ENCODE data around the gene TSSK1B. TPM values are rescaled to one million over a fixed set of nuclear protein-coding genes. Genes with fewer than 3 reads are reported as not detected.
"Not testable (repeated sequence)": the region's sequence is repeated elsewhere in the genome, so short reads cannot be mapped to it uniquely, and the experiment has no call there.

Gene TSSK1B
- total RNA-seq, 2 experiments from 2014 or later, result not detected

DNA sequence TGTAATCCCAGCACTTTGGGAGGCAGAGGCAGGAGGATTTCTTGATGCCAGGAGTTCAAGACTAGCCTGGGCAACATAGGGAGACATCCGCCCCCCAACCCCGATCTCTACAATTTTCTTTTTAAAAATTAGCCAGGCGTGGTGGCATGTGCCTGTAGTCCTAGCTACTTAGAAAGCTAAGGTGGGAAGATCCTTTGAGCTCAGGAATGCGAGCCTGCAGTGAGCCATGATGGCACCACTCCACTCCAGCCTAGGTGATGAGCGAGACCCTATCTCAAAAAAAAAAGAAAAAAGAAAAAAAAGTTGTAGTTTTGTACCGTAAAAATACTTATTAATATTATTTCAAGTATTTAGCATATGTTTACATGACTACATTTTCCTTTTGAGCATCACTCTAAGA, 29.3 kb downstream of the TSSK1B start:
- Mint-ChIP-seq H3K27me3 (peaks cover 2% of the 10 kb centered on the region), H3K27ac (no peak overlapping the region), H3K9me3 (peaks cover 2% of the 10 kb centered on the region), H3K4me3 (no peak overlapping the region), H3K36me3 (ENCODE audit: low read depth) (no peaks in the 10 kb centered on the region), H3K4me1 (ENCODE audit: low read depth) (no peaks in the 10 kb centered on the region)
- CTCF ChIA-PET, result interaction anchor here (1.9 kb wide), 1 partner anchor 26 kb away, joined by 7 read pairs; no protein-coding TSS in a partner anchor
- POLR2A ChIA-PET, result no interaction called here
- intact Hi-C loops (cut with micrococcal nuclease), result no loop called here
- no peak for ATAC-seq
- DNase-seq, result no peak
- no peak for TF ChIP-seq CTCF (IDR thresholded peaks at IDR 0.05)

DNA sequence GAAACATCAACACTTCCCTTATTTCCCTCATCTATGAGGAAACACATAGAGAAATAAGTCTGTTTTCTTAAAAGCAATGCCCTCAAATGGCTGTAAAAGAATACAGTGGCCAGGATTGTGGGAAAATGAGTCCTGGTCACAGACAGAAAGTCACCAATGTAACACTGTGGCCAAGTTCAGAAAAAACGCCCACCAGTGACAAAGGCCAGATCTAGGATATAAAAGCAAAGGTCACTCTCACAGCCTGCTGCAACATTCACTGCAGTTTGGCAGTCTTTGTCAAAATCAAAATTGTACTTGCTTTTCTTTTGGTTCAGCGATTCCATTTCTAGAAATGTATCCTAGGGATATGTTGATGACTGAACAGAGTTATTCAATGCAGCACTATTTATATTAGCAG, 30.5 kb downstream of the TSSK1B start:
- no peaks in the 10 kb centered on the region for H3K9me3 Mint-ChIP-seq
- no peak for ATAC-seq
- H3K27me3 Mint-ChIP-seq, result no peaks in the 10 kb centered on the region
- CTCF ChIA-PET, result no interaction called here
- H3K36me3 Mint-ChIP-seq (ENCODE audit: low read depth), result no peaks in the 10 kb centered on the region
- TF ChIP-seq CTCF (IDR thresholded peaks at IDR 0.05), result no peak
- no peak for DNase-seq
- no peaks in the 10 kb centered on the region for H3K4me1 Mint-ChIP-seq (ENCODE audit: low read depth)
- POLR2A ChIA-PET, result no interaction called here
- H3K27ac Mint-ChIP-seq, result no peak overlapping the region
- H3K4me3 Mint-ChIP-seq, result no peak overlapping the region
- intact Hi-C loops (cut with micrococcal nuclease), result no loop called here

DNA sequence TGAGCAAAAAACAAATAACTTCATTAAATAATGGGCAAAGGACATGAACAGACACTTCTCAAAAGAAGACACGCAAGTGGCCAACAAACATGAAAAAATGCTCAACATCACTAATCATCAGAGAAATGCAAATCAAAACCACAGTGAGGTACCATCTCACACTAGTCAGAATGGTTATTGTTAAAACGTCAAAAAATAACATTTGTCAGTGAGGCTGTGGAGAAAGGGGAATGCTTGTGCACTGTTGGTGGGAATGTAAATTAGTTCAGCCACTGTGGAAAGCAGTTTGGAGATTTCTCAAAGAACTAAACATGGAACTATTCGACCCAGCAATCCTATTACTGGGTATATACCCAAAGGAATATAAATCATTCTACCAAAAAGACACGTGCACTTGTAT, 36.8 kb downstream of the TSSK1B start:
- DNase-seq; H3K4me1 Mint-ChIP-seq (ENCODE audit: low read depth); H3K4me3 Mint-ChIP-seq; H3K27me3 Mint-ChIP-seq; ATAC-seq; POLR2A ChIA-PET; intact Hi-C loops (cut with micrococcal nuclease); H3K9me3 Mint-ChIP-seq; H3K27ac Mint-ChIP-seq; H3K36me3 Mint-ChIP-seq (ENCODE audit: low read depth): not testable (repeated sequence)
- CTCF ChIA-PET, result interaction anchor here (1.5 kb wide), 1 partner anchor 58 kb away, joined by 3 read pairs; no protein-coding TSS in a partner anchor

DNA sequence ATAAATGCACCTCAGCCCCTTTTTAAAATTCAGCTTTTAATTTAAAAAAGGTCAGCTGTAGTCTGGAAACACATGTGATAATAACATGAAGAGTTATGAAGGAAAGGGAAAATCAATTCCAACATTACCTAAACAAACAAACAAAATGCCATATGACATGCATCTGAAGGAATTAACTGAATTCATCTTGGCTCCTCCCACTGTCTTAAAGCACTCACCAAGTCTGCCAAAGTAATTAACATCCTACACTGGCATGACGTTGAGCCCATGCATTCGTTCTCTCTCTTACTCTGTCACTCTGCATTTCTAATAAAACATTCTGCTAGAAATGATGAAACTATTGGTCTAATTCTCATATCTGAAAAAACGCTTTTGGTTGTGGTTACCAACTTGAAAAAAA, 37.7 kb downstream of the TSSK1B start:
- ChIA-PET CTCF (interaction anchor here (1.5 to 1.6 kb wide), 2 partner anchors 18 to 57 kb away, joined by 3 to 5 read pairs; no protein-coding TSS in a partner anchor), POLR2A (no interaction called here)
- no peaks in the 10 kb centered on the region for H3K9me3 Mint-ChIP-seq
- no peaks in the 10 kb centered on the region for H3K36me3 Mint-ChIP-seq (ENCODE audit: low read depth)
- no peaks in the 10 kb centered on the region for H3K27me3 Mint-ChIP-seq
- H3K4me1 Mint-ChIP-seq (ENCODE audit: low read depth), result no peaks in the 10 kb centered on the region
- no peak overlapping the region for H3K27ac Mint-ChIP-seq
- DNase-seq (no peak), ATAC-seq (no peak)
- H3K4me3 Mint-ChIP-seq, result no peak overlapping the region
- intact Hi-C loops (cut with micrococcal nuclease), result no loop called here
- TF ChIP-seq CTCF (IDR thresholded peaks at IDR 0.05), result no peak

DNA sequence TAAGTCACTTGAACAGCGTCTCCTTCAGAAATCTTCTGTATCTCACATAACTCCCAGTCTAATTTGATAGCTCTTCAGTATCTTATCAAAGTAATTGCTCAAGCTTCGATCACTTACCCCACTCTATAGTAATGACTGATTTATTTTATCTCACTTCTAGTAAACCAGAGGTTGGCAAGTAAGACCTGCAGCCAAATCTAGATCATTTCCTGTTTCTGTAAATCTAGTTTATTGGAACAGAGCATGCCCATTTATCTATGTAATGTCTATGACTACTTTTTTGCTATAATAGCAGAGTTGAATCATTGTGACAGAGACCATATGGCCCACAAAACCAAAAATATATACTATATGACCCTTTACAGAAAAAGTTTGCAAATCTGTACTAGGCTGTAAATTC, 40.1 kb downstream of the TSSK1B start:
- CTCF ChIA-PET, result interaction anchor here (1.2 kb wide), 3 partner anchors 14 to 19 kb away, joined by 3 to 4 read pairs (median 3); no protein-coding TSS in a partner anchor
- no peaks in the 10 kb centered on the region for H3K4me1 Mint-ChIP-seq (ENCODE audit: low read depth)

More for the DNA sequence above, 40.1 kb downstream of the TSSK1B start:
- Mint-ChIP-seq H3K27ac (no peak overlapping the region), H3K27me3 (peaks cover 6% of the 10 kb centered on the region), H3K36me3 (ENCODE audit: low read depth) (no peaks in the 10 kb centered on the region), H3K4me3 (no peak overlapping the region), H3K9me3 (no peaks in the 10 kb centered on the region)
- ATAC-seq, result no peak
- intact Hi-C loops (cut with micrococcal nuclease), result no loop called here
- no peak for TF ChIP-seq CTCF (IDR thresholded peaks at IDR 0.05)
- POLR2A ChIA-PET, result no interaction called here
- DNase-seq, result no peak

Data from activated CD8-positive, alpha-beta T cell treated with anti-CD3 and anti-CD28 coated beads for 36 hours (primary cell).